C4-2B (cell line): ENCODE measurements around the gene TSC22D4.

Source experiments
- ZFX ChIP-seq: fragments of 450-650 bp; IDR thresholded peaks from 2 replicates; pipeline ENCODE4 v1.6.1; 2017
- TF ChIP-seq, protein P1 (sequence below): fragments of 450-650 bp; conservative IDR thresholded peaks from 2 replicates; pipeline ENCODE4 v1.5.1; 2017; ENCODE audit warnings: mild to moderate bottlenecking

DNA sequence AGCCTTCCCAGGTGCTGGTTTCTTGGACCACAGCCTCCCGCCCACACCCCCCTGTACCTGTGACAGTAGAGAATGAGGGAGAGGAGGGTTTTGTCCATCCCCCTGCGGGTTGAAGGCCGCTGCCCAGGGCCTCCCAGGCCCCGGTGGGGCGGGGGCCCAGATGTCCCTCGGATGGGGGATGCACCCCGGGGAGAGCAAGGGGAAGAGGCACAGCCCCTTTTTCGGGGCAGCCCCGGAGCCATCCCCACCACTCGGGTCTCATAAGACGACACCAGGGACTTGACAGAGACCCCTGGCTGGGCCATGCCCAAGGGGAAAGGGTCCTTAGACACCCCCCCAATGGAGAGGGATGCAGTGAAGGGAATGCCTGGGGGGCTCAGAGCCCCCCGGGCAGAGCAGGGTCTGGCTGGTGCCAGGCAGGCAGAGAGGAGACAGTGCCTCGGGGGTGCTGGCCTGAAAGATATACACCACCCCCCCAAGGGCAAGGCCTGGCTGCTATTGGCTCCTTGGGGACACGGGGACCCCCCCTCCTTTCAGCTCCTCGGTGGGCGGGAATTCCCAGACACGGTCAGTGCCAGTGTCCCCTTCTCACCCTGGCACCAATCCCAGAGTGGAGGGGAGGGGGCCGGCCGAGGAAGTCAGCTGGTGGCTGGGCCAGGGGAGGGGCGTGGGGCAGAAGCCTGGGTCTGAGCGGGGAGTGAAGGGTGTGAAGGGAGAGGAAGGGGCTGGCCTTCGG lies 11.2 kb downstream of the TSC22D4 start:
- TF ChIP-seq, protein P1, sequence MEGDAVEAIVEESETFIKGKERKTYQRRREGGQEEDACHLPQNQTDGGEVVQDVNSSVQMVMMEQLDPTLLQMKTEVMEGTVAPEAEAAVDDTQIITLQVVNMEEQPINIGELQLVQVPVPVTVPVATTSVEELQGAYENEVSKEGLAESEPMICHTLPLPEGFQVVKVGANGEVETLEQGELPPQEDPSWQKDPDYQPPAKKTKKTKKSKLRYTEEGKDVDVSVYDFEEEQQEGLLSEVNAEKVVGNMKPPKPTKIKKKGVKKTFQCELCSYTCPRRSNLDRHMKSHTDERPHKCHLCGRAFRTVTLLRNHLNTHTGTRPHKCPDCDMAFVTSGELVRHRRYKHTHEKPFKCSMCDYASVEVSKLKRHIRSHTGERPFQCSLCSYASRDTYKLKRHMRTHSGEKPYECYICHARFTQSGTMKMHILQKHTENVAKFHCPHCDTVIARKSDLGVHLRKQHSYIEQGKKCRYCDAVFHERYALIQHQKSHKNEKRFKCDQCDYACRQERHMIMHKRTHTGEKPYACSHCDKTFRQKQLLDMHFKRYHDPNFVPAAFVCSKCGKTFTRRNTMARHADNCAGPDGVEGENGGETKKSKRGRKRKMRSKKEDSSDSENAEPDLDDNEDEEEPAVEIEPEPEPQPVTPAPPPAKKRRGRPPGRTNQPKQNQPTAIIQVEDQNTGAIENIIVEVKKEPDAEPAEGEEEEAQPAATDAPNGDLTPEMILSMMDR, result no peak
- TF ChIP-seq ZFX, result no peak
